Measurements from ENCODE around the gene MAML3.

Gene MAML3

DNA sequence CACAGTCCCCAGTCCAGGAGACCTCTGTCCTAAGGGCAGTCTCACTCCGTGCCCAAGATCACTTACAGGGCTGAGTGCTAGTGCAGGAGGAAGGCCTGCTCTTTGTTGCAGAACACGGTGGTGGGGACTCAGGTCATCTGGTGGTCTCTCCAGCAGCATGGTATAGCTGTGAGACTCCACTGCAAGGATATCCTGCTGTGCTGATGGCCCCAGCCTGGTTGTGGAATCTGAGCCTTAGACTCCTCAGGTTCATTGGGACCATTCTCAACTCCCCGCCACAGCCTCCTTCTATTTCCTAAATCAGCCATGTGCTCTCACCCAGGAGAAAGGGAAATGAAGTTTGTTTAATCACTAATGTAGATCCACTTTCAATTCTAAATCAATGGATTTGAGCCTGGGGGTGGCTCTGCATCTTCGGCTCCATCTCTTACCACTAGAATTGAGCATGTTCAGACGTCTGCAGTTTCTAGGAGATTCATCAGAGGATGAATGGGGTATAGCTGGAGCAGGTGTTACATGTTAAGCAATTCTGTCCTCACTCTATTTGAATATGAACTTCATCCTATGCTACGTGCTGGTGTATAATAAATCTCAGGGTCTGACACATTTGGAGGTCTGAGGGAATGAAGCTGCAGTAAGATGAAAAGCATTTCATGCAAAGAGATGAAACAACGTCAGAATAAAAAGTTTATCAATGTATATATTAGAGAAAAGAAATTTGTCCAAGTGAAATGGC lies 299.1 kb downstream of the MAML3 start:
- no peak for DNase-seq

DNA sequence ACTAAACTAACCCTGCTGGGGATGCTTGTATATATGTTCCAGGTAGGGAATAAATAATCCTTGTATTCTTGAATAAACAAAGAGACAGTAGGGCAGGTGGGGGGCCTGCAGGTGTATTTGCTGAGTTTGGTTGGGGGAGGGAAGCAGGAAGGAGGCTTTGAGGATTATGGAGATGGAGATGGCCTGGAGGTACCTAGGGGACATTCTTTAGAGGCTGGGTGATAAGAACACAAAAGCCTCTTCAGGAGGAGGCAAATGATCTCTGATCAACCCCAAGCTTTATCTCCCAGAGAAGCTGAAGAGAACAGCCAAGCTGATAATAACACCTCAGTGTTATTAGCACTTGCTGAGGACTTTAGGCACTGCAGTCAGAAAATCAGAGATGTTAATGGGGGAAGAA lies 300.7 kb downstream of the MAML3 start:
- no peak for DNase-seq

DNA sequence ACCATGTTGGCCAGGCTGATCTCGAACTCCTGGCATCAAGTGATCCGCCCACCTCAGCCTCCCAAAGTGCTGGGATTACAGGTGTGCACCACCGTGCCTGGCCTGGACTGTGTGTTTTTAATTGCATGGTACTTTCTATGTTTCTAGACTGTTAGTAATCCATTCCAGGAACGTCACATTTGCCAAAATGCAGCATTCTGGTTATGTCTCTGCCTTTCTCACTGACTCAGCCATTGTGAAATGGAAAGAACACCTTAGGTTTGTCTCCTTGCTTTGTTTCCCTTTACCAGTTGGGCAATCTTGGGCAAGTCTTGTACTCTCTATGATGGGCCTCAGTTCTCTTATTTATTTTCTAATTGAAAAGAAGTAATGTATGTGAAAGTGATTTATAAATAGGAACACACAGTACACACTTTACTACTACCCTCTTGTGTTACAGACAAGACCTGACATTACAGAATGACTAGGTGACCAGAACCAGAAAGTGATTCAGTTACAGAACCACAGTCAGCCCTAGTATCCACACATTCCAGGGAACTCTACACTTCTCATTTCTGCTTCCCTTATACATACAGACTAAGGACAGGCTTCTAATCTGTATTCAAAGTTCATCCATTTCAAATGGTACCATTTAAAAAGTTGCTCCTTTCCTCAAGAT lies 301.2 kb downstream of the MAML3 start:
- DNase-seq = no peak

DNA sequence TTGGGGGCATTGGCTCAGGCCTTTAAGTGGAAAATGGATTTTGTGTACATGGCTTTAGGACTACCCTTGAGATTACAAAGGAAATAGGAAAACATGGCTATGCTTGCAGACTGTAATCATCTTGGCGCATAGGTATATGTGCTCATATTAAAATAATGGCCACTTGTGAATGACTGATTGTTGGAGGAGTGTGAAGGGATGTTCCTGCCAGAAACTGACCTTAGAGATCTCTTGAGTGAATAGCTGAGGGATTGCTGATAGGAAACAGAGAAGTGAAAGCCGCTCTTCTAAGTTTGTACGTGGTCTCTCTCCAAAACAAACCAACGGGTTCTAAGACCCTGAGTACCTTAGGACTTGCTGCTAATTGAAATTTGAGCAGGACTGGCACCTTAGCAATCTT lies 302.3 kb downstream of the MAML3 start:
- DNase-seq = no peak

DNA sequence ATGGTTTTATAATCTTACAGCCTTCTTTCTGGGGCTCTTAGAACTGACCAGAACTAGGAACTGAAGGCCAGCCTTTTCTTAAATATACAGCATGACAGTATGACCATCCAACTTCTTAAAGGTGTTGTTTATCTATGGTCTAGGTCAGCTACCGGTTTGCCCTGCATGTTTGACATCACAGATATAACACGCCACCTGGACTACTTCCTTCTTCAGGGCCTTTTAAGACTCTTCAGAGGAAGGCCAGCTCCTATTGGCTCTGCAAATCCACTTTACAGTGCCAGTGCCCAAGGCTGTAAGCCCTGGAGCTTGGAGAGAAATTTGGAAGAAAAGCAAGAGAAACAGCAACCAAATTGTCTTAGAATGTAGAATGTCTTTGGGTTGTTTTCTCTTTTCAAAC lies 302.9 kb downstream of the MAML3 start:
- no peak for DNase-seq

DNA sequence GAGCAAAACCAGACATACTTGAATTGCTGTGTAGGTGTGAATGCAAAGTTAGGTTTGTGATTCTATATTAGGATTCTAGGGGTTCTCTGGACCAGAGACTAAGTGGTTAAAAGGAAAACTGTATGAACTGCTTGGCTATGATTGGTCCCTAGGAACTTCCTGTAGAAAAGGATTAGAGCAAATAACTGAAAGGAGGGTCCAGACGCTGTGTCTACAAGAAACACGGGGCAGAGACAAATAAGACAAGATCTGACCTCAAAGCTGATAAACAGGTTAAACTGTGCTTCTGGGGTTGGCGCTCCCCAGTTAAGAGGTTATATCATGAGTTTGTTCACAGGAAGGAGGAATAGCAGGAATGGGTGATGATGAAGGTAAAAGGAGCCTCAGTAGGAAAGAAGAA lies 304.8 kb downstream of the MAML3 start:
- DNase-seq = no peak

DNA sequence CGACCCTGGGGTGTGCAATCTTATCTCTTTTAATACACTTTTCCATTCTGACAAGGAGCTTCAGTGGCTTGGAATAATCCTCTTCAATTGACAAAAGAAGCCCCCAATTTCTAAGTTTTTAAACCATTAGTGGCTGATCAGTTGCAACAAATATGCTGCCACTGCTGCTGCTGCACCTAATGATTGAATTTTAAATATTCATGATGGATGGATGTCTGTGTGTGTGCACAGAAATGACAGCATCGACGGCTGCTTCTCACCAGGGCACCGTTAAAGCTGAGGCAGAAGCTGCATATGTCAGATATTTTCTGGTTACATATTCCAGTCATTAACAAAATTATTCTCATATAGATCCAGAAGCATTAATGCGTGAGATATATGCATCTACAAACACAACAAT lies 306.0 kb downstream of the MAML3 start:
- no peak for DNase-seq

DNA sequence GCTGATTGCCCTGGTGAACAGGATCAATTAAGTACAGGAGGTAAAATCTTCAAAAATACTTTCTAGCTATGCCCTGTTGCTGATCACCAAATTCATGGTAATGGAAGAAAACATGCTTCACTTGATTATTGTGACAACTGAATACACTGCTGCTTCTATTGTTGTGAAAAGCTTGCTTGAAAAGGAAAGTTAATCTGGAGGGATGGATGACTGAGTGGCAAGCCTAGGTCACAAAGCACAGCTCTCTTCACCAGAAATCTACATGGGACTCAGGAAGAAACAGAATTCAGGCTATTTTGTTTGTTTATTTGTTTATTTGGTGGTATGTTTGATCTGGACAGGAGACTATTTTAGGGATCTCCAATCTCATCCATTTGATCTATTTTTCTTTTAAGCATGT lies 306.4 kb downstream of the MAML3 start:
- no peak for DNase-seq

DNA sequence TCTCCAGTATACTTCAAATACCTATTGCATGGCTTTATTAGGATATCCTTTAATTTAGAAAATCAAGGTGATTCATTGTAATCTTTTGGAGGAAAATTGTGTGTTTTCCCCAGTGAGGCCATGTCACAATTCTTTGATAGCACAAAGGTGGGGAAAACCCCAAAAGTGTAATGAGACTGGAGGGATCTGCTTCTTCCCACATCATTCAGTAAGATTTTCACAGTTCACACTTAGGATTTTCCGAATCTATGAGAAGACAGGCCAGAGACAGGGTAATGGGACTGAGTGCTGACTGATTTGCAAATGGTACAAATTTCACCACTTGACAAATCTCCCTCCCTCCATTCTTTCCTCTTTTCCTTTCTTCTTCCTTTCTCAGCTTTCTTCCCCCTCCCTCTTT lies 307.2 kb downstream of the MAML3 start:
- DNase-seq = no peak

DNA sequence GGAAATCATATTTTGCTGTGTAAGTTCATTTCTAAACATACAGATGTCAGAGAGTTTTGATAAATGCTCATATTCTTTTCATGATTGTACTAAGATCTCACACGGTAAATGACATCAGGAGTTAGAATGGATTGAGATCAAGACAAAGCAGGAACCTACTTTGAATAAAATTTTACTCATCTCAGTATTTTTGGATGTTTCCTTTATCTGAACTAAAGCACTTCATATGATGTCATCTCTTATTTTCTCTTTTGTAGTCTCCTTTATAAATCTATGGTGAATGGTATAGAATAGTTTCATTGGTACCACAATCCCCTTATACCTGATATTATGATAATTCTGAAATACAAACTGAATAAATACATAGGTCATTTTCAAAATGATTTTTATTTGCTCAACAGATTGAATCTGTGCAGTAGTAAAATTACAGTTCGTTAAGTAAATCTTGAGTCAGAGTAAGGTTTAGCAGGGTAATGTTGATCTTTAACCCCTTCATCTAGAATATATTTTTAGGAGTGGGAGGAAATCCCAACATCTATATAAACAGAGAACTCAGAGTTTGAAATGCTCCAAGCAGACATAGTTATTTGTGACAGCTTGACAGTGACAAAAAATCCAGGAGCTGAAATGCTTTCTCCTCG lies 308.4 kb downstream of the MAML3 start:
- no peak for DNase-seq

DNA sequence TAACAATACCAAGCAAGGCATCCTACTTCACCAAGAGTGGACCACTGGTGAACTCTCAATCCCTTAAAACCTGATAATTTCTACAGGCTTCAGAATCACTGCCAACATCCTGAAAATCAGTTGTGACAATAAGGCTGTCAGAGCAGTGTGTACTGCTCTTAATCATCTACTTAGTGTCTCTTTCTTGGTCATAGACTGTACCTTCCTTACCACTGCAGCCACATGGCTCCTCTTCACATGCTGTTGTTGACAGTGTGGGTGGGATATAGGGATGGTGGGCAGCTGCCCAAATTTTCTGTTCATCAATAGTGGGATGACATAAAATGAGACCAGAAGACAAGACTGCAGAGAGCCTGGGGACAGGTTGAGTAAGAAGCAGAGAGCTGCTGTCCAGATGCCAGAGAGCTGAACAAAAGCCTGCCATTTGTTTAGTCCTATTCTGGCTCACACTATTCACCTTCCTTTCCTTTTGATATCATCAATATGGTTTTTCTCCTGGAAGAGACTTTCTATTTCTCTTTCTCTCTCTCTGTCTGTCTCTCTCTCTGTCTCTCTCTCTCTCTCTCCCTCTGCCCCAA lies 309.4 kb downstream of the MAML3 start:
- no peak for DNase-seq

DNA sequence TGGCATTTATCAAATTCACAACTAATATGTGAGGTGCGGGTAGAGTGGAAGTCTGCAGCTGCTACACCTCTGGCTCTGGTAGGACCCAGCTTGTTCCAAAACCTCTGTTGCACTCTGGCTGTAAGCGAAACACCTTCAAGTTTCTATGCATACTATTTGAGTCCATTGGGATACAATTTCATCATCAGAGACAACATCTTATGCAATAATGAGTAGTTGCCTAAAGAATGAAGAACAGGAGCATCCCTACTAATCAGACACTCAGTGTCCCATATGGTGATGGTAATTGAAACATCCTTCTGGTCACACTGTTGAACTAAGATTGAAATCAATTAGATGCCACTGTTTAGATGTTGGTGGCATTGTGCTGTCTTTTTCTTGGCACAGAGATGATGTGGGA lies 309.9 kb downstream of the MAML3 start:
- DNase-seq = no peak

DNA sequence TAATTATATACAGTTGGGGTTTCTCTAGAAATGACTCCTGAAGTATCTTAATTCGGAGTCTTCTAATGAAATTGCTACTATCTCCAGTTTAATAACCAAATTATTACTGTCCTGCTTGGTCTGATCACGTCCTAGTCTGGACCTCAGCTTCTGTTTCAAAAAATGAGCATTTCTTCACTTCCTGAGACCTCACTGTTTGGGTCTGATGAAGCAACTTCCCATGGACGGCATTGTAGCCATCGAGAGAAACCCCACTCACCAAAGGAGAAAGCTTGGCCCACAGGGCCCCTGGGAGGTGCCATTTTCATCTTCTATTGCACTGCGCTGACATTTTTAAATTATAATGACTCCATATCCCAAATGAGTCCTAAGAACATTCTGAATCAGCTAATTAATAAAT lies 310.3 kb downstream of the MAML3 start:
- DNase-seq = no peak

DNA sequence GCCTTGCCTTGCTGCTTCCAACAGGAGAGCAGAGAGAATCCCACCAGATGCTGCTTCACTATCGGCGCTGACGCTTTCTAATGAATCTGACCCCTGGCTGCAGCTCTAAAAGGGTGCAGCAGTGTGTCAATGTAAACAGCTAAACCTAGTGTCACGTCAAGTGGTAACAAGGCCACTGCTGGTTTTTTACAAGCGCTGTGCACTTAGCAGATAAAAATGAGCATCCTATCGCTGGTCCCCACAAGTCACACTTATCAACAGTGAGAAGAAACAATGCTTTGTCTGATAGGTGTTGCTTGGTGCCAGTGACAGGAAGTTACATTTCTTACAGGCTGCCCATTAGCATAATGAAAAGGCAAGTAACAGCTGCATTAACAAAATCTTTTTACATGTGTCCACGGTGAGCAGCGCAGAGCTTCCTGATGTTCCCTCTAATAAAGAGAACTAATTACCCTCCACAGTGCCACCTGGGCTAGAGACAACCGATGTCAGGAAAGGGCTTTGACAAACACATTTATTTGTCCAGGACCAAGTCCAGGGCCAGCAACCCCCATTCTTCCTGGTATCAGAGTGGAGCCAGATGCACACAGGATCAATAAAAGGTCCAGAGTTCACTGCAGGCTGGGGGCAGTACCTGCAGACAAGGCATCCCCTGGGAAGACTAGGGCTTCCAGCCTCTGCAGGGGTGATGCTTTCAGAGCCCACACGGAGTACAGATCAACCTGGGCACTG lies 312.4 kb downstream of the MAML3 start:
- no peak for DNase-seq

DNA sequence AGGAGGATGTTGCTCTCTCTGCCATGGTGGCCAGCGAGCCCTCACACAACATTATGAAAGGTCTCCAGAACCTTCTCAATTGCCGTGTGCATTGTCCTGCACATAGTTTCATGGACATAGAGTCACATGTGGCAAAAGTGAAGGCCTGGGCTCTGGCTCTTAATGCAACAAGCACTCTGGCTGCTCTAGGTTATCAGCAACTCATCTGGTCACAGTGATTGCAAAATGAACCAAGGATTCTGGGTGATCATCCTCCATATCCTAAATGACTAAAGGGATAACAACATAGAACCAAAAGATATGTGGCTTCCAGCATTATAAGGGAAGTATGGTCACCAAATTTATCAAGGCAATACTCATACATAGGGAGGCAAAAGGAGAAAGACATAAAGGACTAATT lies 313.2 kb downstream of the MAML3 start:
- no peak for DNase-seq

DNA sequence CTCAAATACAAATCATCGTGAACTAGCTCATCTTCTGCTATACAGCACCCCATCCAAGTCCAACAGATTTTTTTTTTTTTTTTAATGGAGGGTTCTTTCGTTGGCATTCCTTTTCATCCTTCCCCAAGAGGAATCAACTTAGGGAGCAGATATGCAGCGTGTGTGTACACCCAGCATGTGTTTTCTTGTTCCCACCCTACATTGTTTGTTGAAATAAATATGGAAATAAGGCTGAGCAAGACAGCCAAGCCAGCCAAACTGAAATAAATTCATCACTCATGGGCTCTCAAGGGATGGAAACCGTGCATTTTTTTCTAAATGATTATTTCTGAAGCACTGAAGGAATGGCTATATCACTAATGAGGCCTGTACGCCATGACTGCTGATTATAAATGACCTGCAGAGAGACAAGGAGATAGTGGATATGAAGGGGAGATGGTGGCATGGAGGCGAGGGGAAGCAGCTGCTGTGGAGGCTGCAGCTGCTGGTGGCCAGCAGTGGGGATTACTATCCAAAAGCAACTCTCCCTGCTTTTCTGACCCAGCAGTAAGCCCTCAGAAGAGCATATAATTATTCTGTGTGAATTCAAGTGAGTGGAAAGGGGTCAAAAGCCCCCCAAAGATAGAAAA lies 314.5 kb downstream of the MAML3 start:
- no peak for DNase-seq

DNA sequence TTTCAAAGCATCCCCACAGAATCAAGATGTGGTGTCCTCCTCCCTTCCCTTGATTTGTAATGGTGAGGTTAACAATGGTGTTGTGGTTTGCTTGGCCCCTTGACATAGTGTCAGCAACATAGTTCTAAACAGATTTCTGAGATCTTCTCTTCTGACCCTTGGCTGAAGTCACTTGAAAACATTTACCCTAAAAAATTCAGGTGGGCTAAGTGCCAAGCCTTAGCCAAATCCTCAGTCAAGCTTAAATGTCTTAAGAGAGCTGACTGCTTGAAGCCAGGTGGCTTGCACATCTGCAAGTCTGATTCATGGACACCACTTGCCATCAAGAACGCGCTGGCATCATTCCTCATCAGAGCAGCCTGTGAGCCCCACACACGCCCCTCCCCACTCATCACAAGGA lies 315.2 kb downstream of the MAML3 start:
- DNase-seq = no peak

DNA sequence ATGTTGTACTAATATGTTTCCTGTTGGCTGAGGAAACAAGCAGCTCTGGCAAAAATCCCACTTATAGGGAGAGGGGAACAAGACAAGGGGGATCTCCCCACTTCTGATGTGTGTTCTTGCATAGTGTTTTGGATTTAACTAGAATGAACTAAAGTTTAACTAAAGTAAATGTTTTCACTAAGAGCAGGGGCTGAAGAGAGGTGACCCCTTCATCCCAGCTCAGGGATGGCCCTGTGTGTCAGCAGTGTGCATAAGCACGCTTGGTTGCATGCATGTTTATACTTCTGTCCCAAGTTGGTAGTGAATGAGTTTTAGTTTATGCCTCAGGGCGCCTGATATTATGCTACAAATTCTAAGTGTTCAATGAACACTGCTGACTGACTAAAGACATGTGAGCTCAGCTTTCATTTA lies 319.0 kb downstream of the MAML3 start:
- no peak for DNase-seq

DNA sequence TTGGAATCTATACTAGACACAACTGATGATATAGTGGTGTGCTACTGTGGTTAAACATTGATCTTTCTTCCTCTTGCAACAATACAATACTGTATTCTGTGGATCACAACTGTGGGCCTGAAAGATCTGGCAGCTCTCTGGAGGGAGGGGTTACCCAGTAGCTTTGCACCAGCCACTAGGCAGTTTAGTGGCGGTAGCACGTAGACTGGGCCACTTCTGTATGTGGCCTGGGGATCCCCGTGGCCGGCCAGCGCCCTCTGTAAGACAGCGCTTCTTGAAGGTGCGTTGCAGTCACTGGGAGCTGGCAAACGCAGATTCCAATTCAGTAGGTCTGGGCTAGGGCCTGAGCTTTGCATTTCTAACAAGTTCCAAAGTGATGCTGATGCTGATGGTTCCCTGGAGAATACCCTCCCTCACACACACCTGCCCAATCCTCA lies 319.7 kb downstream of the MAML3 start:
- DNase-seq = no peak

DNA sequence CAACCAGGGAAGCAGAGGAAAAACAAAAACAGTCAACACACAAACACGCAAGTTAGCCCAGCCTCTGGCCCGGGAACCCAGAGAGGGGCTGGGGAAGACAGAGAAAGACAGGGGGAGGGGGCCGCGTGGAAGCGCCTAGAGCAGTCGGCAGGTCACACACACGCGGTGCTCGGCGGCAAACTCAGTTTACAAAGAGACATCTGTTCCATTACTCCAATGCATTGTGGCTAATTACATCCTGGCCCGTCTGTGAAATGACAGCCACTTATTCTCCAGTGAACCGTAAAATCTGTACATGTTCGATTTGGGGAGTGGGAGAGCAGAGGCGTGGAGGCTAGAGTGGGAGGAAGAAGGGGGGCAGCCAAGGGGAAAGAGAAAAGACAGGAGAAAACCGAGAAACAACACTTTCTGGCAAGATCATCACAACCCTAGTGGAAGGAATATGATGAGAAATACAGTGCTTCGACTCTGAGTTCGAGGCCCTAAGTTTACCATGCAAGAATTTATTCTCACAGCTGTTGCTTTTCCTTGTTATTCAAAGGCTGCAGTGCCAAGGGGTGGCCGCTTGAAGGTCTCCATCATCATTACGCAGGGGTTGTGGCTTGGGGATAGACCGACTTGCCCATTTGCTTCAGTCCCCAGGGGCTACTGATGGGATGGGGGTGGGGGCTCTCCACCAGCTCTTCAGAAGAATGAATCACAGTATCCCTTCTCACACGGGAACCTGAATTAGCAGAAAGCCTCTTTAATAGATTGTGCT lies 320.7 kb downstream of the MAML3 start:
- DNase-seq = no peak

DNA sequence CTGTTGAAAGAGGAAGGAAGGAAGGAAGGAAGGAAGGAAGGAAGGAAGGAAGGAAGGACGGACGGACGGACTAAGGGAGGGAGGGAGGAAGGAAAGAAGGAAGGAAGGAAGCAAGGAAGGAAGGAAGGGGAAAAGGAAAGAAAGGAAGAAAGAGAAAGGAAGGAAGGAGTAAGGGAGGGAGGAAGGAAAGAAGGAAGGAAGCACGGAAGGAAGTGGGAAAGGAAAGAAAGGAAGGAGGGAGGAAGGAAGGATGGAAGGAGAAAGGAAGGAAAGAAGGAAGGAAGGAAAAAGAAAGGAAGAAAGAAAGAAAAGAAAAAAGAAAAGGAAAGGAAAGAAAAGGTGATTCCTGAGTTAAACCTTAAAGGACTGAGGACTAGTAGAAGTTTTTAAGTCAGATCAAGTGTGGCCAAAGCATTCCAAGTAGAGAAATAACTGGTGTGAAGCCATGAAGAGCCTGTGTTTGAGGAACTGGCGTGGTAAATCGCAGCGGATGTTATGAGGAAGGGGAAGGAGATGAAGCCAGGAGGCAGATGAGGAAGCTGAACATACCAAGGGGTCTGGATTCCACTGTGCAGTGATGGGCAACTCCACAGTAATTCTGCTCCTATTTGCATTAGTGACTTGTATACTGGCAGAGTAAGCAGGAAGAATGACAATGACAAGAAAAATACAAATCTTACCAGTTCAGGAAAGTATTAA lies 324.9 kb downstream of the MAML3 start:
- no peak for DNase-seq

Data from NCI-H2107 (cell line).